ENCODE data around the gene MBD3L3. TPM values are rescaled to one million over a fixed set of nuclear protein-coding genes. Genes with fewer than 3 reads are reported as not detected.
"Not testable (repeated sequence)": the region's sequence is repeated elsewhere in the genome, so short reads cannot be mapped to it uniquely, and the experiment has no call there.

The MBD3L3 gene
- polyA plus RNA-seq, 4 donors = not detected

DNA sequence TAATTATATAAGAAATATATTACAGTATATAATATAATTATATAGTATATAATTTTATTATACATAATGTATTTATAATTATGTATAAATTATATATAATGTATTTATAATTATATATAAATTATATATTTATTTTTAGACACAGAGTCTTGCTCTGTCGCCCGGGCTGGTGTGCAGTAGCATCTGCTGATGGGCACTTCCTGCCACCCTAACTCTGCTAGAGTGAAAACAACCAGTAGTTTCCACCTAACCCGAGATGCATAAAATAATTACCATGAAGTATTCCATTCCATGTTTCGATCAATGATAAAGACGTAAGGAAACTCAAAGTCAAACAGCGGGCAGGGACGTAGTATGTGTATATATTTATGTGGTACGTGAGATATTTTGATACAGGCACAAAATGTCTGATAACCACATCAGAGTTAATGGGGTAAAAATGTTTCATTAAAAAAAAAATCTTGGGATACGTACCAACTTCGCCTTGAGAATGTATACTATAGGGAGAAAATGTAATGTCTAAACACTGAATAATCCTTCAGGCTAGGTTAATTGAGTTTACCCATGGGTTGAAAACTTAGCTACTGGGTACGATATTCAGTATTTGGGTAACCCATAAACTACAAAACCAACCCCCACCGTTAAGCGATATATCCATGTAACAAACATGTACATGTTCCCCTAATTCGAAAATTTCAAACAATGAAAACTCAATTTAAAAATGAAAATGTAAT, 3.7 kb downstream of the MBD3L3 start:
- H3K27me3 ChIP-seq (ENCODE audit: control insufficient read depth in 3 of 3, insufficient read depth in 3 of 3, low read length in 3 of 3); H3K4me3 ChIP-seq (ENCODE audit: low read depth in 1 of 3, low read length in 3 of 3); H3K9me3 ChIP-seq (ENCODE audit: control insufficient read depth in 2 of 2, insufficient read depth in 1 of 2, low read depth in 1 of 2, low read length in 1 of 2); H3K27ac ChIP-seq (ENCODE audit: low read depth in 1 of 3, low read length in 2 of 3); H3K36me3 ChIP-seq (ENCODE audit: control insufficient read depth in 3 of 3, insufficient read depth in 2 of 3, low read depth in 1 of 3, low read length in 3 of 3); DNase-seq; H3K4me1 ChIP-seq (ENCODE audit: control insufficient read depth in 3 of 3, insufficient read depth in 2 of 3, low read depth in 1 of 3, low read length in 2 of 3): not testable (repeated sequence)
- WGBS, 3 donors = 95 to 97% (median 96%) methylated on average over 8 to 12 of the region's 14 CpGs
- peak; percentile 26 for FAIRE-seq

DNA sequence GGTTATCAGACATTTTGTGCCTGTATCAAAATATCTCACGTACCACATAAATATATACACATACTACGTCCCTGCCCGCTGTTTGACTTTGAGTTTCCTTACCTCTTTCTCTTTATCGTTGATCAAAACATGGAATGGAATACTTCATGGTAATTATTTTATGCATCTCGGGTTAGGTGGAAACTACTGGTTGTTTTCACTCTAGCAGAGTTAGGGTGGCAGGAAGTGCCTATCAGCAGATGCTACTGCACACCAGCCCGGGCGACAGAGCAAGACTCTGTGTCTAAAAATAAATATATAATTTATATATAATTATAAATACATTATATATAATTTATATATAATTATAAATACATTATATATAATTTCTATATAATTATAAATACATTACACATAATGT, 5.6 kb downstream of the MBD3L3 start:
- not testable (repeated sequence) for H3K36me3 ChIP-seq (ENCODE audit: control insufficient read depth in 3 of 3, insufficient read depth in 2 of 3, low read depth in 1 of 3, low read length in 3 of 3); FAIRE-seq
- 83 to 94% (median 91%) methylated on average over 7 of the region's 7 CpGs for WGBS, 3 donors

DNA sequence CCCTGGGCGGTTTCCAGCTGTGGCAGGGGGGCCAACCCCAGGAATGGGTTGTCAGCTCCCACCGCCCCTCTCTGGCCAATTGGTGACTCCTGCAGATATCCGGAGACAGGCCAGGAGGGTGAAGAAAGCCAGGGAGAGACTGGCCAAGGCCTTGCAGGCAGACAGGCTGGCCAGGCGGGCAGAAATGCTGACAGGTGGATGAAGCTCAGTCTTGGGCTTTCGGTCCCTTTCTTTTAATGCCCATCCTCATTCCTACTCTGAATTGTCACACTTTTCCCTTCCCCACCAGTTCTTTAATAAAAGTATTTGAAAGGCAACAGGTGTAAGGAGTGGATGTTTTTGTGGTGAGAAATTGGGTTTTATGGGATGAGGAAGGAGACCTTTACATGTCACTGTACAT, 7.1 kb downstream of the MBD3L3 start:
- not testable (repeated sequence) for H3K36me3 ChIP-seq (ENCODE audit: control insufficient read depth in 3 of 3, insufficient read depth in 2 of 3, low read depth in 1 of 3, low read length in 3 of 3); H3K4me1 ChIP-seq (ENCODE audit: control insufficient read depth in 3 of 3, insufficient read depth in 2 of 3, low read depth in 1 of 3, low read length in 2 of 3); DNase-seq; H3K4me3 ChIP-seq (ENCODE audit: low read depth in 1 of 3, low read length in 3 of 3); H3K27me3 ChIP-seq (ENCODE audit: control insufficient read depth in 3 of 3, insufficient read depth in 3 of 3, low read length in 3 of 3); H3K9me3 ChIP-seq (ENCODE audit: control insufficient read depth in 2 of 2, insufficient read depth in 1 of 2, low read depth in 1 of 2, low read length in 1 of 2); FAIRE-seq; H3K27ac ChIP-seq (ENCODE audit: low read depth in 1 of 3, low read length in 2 of 3)
- 68 to 91% (median 91%) methylated on average over 2 of the region's 5 CpGs for WGBS, 3 donors

More for the DNA sequence above, 5.6 kb downstream of the MBD3L3 start:
- not testable (repeated sequence) for H3K4me3 ChIP-seq (ENCODE audit: low read depth in 1 of 3, low read length in 3 of 3); H3K27ac ChIP-seq (ENCODE audit: low read depth in 1 of 3, low read length in 2 of 3); H3K27me3 ChIP-seq (ENCODE audit: control insufficient read depth in 3 of 3, insufficient read depth in 3 of 3, low read length in 3 of 3); H3K9me3 ChIP-seq (ENCODE audit: control insufficient read depth in 2 of 2, insufficient read depth in 1 of 2, low read depth in 1 of 2, low read length in 1 of 2); H3K4me1 ChIP-seq (ENCODE audit: control insufficient read depth in 3 of 3, insufficient read depth in 2 of 3, low read depth in 1 of 3, low read length in 2 of 3); DNase-seq

DNA sequence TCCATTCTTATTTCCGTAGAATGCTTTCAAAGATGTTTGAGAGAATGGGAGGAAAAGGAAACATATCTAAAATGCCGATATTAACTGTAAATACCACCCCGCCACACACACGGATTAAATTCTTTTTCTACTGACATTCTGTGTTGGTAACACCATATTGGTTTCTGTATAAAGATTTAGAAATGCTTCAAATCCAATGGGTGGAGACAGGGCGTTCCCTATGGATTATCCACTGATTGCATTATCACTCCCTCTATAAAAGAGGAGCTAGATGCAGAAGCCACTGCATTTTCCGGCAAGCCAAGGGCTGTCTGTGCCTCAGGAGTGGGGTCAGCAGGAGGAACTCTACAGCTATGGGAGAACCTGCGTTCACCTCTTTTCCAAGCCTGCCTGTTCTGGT, 9.5 kb downstream of the MBD3L3 start, which contains the start of gene MBD3L2:
Gene MBD3L2 (plus strand): TSS at position 301 of the 400 bp plus-strand sequence. CDS start 53 bp downstream, at position 354.
- no CpG with 5 or more reads among the region's 7 CpGs for WGBS, 3 donors
- H3K27ac ChIP-seq (ENCODE audit: low read depth in 1 of 3, low read length in 2 of 3); H3K4me1 ChIP-seq (ENCODE audit: control insufficient read depth in 3 of 3, insufficient read depth in 2 of 3, low read depth in 1 of 3, low read length in 2 of 3); H3K9me3 ChIP-seq (ENCODE audit: control insufficient read depth in 2 of 2, insufficient read depth in 1 of 2, low read depth in 1 of 2, low read length in 1 of 2); DNase-seq; FAIRE-seq; H3K36me3 ChIP-seq (ENCODE audit: control insufficient read depth in 3 of 3, insufficient read depth in 2 of 3, low read depth in 1 of 3, low read length in 3 of 3); H3K27me3 ChIP-seq (ENCODE audit: control insufficient read depth in 3 of 3, insufficient read depth in 3 of 3, low read length in 3 of 3); H3K4me3 ChIP-seq (ENCODE audit: low read depth in 1 of 3, low read length in 3 of 3): not testable (repeated sequence)

DNA sequence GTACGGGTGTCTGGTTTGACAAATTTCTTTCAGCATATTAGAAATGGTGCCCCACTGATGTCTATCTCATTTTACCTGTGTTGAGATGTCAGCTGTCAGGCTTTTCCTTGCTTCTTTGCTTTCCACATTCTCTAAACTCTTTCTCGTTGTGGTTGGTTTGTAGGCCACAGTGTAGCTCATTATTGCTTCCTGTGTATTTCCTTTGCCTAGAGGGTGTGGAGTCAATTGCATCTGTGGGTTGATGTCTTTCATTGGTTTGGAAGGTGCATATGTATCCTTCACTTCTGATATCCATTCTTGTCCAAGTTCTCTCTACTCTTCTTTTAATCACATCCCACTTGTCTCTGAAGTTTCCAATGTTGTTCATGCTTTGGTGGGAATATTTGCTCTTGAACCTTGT, 16.9 kb downstream of the MBD3L3 start:
- WGBS, 3 donors = no CpG with 5 or more reads among the region's 2 CpGs

DNA sequence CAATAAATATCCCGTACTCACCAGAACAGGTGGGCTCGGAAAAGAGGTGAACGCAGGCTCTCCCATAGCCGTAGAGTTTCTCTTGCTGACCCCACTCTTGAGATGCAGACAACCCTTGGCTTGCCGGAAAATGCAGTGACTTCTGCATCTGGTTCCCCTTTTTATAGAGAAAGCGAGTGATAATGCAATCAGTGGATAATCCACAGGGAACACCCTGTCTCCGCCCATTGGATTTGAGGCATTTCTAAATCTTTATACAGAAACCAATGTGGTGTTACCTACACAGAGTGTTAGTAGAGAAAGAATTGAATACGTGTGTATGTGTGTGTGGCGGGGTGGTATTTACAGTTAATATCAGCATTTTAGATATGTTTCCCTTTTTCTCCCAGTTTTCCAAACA, 18.4 kb downstream of the MBD3L3 start, which contains the start of gene MBD3L4:
Gene MBD3L4 (minus strand): TSS at position 101 of the 400 bp plus-strand sequence. CDS start 35 bp downstream, at position 66.
- H3K36me3 ChIP-seq (ENCODE audit: control insufficient read depth in 3 of 3, insufficient read depth in 2 of 3, low read depth in 1 of 3, low read length in 3 of 3); FAIRE-seq; H3K9me3 ChIP-seq (ENCODE audit: control insufficient read depth in 2 of 2, insufficient read depth in 1 of 2, low read depth in 1 of 2, low read length in 1 of 2); H3K4me3 ChIP-seq (ENCODE audit: low read depth in 1 of 3, low read length in 3 of 3); H3K4me1 ChIP-seq (ENCODE audit: control insufficient read depth in 3 of 3, insufficient read depth in 2 of 3, low read depth in 1 of 3, low read length in 2 of 3); DNase-seq; H3K27ac ChIP-seq (ENCODE audit: low read depth in 1 of 3, low read length in 2 of 3); H3K27me3 ChIP-seq (ENCODE audit: control insufficient read depth in 3 of 3, insufficient read depth in 3 of 3, low read length in 3 of 3): not testable (repeated sequence)
- no CpG with 5 or more reads among the region's 9 CpGs for WGBS, 3 donors

More for the DNA sequence above, 16.9 kb downstream of the MBD3L3 start:
- not testable (repeated sequence) for H3K9me3 ChIP-seq (ENCODE audit: control insufficient read depth in 2 of 2, insufficient read depth in 1 of 2, low read depth in 1 of 2, low read length in 1 of 2); DNase-seq; H3K27ac ChIP-seq (ENCODE audit: low read depth in 1 of 3, low read length in 2 of 3); H3K27me3 ChIP-seq (ENCODE audit: control insufficient read depth in 3 of 3, insufficient read depth in 3 of 3, low read length in 3 of 3); H3K4me1 ChIP-seq (ENCODE audit: control insufficient read depth in 3 of 3, insufficient read depth in 2 of 3, low read depth in 1 of 3, low read length in 2 of 3); H3K4me3 ChIP-seq (ENCODE audit: low read depth in 1 of 3, low read length in 3 of 3); FAIRE-seq; H3K36me3 ChIP-seq (ENCODE audit: control insufficient read depth in 3 of 3, insufficient read depth in 2 of 3, low read depth in 1 of 3, low read length in 3 of 3)

DNA sequence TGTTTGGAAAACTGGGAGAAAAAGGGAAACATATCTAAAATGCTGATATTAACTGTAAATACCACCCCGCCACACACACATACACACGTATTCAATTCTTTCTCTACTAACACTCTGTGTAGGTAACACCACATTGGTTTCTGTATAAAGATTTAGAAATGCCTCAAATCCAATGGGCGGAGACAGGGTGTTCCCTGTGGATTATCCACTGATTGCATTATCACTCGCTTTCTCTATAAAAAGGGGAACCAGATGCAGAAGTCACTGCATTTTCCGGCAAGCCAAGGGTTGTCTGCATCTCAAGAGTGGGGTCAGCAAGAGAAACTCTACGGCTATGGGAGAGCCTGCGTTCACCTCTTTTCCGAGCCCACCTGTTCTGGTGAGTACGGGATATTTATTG, 28.2 kb downstream of the MBD3L3 start, which contains the start of gene MBD3L5:
Gene MBD3L5 (plus strand): TSS at position 301 of the 400 bp plus-strand sequence. CDS start 34 bp downstream, at position 335.
- not testable (repeated sequence) for H3K27ac ChIP-seq (ENCODE audit: low read depth in 1 of 3, low read length in 2 of 3); H3K4me1 ChIP-seq (ENCODE audit: control insufficient read depth in 3 of 3, insufficient read depth in 2 of 3, low read depth in 1 of 3, low read length in 2 of 3); H3K4me3 ChIP-seq (ENCODE audit: low read depth in 1 of 3, low read length in 3 of 3); FAIRE-seq; H3K36me3 ChIP-seq (ENCODE audit: control insufficient read depth in 3 of 3, insufficient read depth in 2 of 3, low read depth in 1 of 3, low read length in 3 of 3); H3K27me3 ChIP-seq (ENCODE audit: control insufficient read depth in 3 of 3, insufficient read depth in 3 of 3, low read length in 3 of 3); H3K9me3 ChIP-seq (ENCODE audit: control insufficient read depth in 2 of 2, insufficient read depth in 1 of 2, low read depth in 1 of 2, low read length in 1 of 2); DNase-seq
- WGBS, 3 donors = no CpG with 5 or more reads among the region's 9 CpGs

DNA sequence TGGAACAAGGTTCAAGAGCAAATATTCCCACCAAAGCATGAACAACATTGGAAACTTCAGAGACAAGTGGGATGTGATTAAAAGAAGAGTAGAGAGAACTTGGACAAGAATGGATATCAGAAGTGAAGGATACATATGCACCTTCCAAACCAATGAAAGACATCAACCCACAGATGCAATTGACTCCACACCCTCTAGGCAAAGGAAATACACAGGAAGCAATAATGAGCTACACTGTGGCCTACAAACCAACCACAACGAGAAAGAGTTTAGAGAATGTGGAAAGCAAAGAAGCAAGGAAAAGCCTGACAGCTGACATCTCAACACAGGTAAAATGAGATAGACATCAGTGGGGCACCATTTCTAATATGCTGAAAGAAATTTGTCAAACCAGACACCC, 29.7 kb downstream of the MBD3L3 start:
- H3K27ac ChIP-seq (ENCODE audit: low read depth in 1 of 3, low read length in 2 of 3); H3K36me3 ChIP-seq (ENCODE audit: control insufficient read depth in 3 of 3, insufficient read depth in 2 of 3, low read depth in 1 of 3, low read length in 3 of 3); H3K4me3 ChIP-seq (ENCODE audit: low read depth in 1 of 3, low read length in 3 of 3); H3K4me1 ChIP-seq (ENCODE audit: control insufficient read depth in 3 of 3, insufficient read depth in 2 of 3, low read depth in 1 of 3, low read length in 2 of 3); H3K27me3 ChIP-seq (ENCODE audit: control insufficient read depth in 3 of 3, insufficient read depth in 3 of 3, low read length in 3 of 3); H3K9me3 ChIP-seq (ENCODE audit: control insufficient read depth in 2 of 2, insufficient read depth in 1 of 2, low read depth in 1 of 2, low read length in 1 of 2); FAIRE-seq; DNase-seq: not testable (repeated sequence)
- WGBS, 3 donors = no CpG with 5 or more reads among the region's 1 CpG

DNA sequence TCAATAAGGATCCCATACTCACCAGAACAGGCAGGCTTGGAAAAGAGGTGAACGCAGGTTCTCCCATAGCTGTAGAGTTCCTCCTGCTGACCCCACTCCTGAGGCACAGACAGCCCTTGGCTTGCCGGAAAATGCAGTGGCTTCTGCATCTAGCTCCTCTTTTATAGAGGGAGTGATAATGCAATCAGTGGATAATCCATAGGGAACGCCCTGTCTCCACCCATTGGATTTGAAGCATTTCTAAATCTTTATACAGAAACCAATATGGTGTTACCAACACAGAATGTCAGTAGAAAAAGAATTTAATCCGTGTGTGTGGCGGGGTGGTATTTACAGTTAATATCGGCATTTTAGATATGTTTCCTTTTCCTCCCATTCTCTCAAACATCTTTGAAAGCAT, 37.1 kb downstream of the MBD3L3 start, which contains the start of gene MBD3L2B:
Gene MBD3L2B (minus strand): TSS at position 101 of the 400 bp plus-strand sequence. CDS start 34 bp downstream, at position 67.
- FAIRE-seq; H3K4me3 ChIP-seq (ENCODE audit: low read depth in 1 of 3, low read length in 3 of 3); H3K36me3 ChIP-seq (ENCODE audit: control insufficient read depth in 3 of 3, insufficient read depth in 2 of 3, low read depth in 1 of 3, low read length in 3 of 3); H3K9me3 ChIP-seq (ENCODE audit: control insufficient read depth in 2 of 2, insufficient read depth in 1 of 2, low read depth in 1 of 2, low read length in 1 of 2); H3K27me3 ChIP-seq (ENCODE audit: control insufficient read depth in 3 of 3, insufficient read depth in 3 of 3, low read length in 3 of 3); H3K4me1 ChIP-seq (ENCODE audit: control insufficient read depth in 3 of 3, insufficient read depth in 2 of 3, low read depth in 1 of 3, low read length in 2 of 3); H3K27ac ChIP-seq (ENCODE audit: low read depth in 1 of 3, low read length in 2 of 3); DNase-seq: not testable (repeated sequence)
- no CpG with 5 or more reads among the region's 6 CpGs for WGBS, 3 donors
